CD14-positive monocyte (primary cell): Measurements from ENCODE around the gene NTRK1. TPM values are rescaled to one million over a fixed set of nuclear protein-coding genes. Genes with fewer than 3 reads are reported as not detected.

ENCODE experiments used
- DNase-seq, 3 donors: peaks; one replicate each; pipeline ENCODE4 v3.0.0-alpha.2; 2011 to 2022
- H2AFZ ChIP-seq: 2 replicates; pipeline ENCODE4 v1.6.0; 2012; ENCODE audit warnings: mild to moderate bottlenecking, low read depth, low read length, inconsistent platforms; ENCODE audit not compliant: insufficient read depth, poor library complexity, severe bottlenecking
- H3K27ac ChIP-seq, 2 donors: 1 replicate in 1 of 2; 2 replicates in 1 of 2; pipeline ENCODE4 v1.5.1; 2012 to 2013; ENCODE audit warnings: low read length in 2 of 2, control low read depth in 1 of 2, inconsistent platforms in 1 of 2, low read depth in 1 of 2, mild to moderate bottlenecking in 1 of 2
- H3K27me3 ChIP-seq, 2 donors: one replicate each; pipeline versions ENCODE4 v1.6.0 to v1.6.1; 2011 to 2013; ENCODE audit warnings: low read length in 2 of 2; ENCODE audit not compliant: control insufficient read depth in 2 of 2, insufficient read depth in 2 of 2
- H3K36me3 ChIP-seq, 2 donors: replicated peaks in 1 of 2; 1 replicate in 1 of 2; 2 replicates in 1 of 2; pipeline versions ENCODE4 v1.5.1 to v1.6.1; 2012 to 2013; ENCODE audit warnings: low read length in 2 of 2, control low read depth in 1 of 2, inconsistent platforms in 1 of 2, mild to moderate bottlenecking in 1 of 2; ENCODE audit not compliant: insufficient read depth in 2 of 2, control insufficient read depth in 1 of 2
- H3K4me1 ChIP-seq, 2 donors: 1 replicate in 1 of 2; 2 replicates in 1 of 2; pipeline versions ENCODE4 v1.5.1 to v1.6.1; 2012 to 2013; ENCODE audit warnings: low read length in 2 of 2, control low read depth in 1 of 2, inconsistent platforms in 1 of 2, mild to moderate bottlenecking in 1 of 2, moderate library complexity in 1 of 2; ENCODE audit not compliant: insufficient read depth in 2 of 2, control insufficient read depth in 1 of 2
- H3K4me2 ChIP-seq: replicated peaks from 2 replicates; pipeline ENCODE3; 2012; ENCODE audit warnings: low read length, moderate library complexity, mild to moderate bottlenecking; ENCODE audit not compliant: poor library complexity, severe bottlenecking; ENCODE audit errors: extremely low read depth
- H3K4me3 ChIP-seq, 3 experiments: fragments of 200-600 bp in 1 of 3; sonication (generic) in 1 of 3; replicated peaks in 1 of 3; 1 replicate in 2 of 3; 2 replicates in 1 of 3; pipeline ENCODE4 v1.5.1; 2011 to 2013; ENCODE audit warnings: low read length in 3 of 3, mild to moderate bottlenecking in 3 of 3, control low read depth in 2 of 3, low read depth in 2 of 3, inconsistent platforms in 1 of 3, moderate library complexity in 1 of 3
- H3K79me2 ChIP-seq: 2 replicates; pipeline ENCODE4 v1.6.0; 2012; ENCODE audit warnings: mild to moderate bottlenecking, control low read depth, inconsistent platforms, low read length, moderate library complexity; ENCODE audit not compliant: insufficient read depth
- H3K9ac ChIP-seq: 2 replicates; pipeline ENCODE4 v1.6.0; 2017; ENCODE audit warnings: low read length, mild to moderate bottlenecking; ENCODE audit not compliant: insufficient read depth, poor library complexity, severe bottlenecking
- H3K9me3 ChIP-seq, 2 donors: replicated peaks in 1 of 2; 1 replicate in 1 of 2; 2 replicates in 1 of 2; pipeline versions ENCODE4 v1.5.1 to v1.6.1; 2012 to 2013; ENCODE audit warnings: low read length in 2 of 2, control low read depth in 1 of 2; ENCODE audit not compliant: control insufficient read depth in 1 of 2, insufficient read depth in 1 of 2
- H4K20me1 ChIP-seq: 2 replicates; pipeline ENCODE4 v1.6.0; 2012; ENCODE audit warnings: mild to moderate bottlenecking, low read length, control low read depth, moderate library complexity; ENCODE audit not compliant: insufficient read depth
- H3K27ac Mint-ChIP-seq, 7 donors: one replicate each; pipeline ENCODE4 v1.8.0; 2020; ENCODE audit warnings: mild to moderate bottlenecking in 7 of 7, mixed read lengths in 7 of 7, moderate library complexity in 6 of 7, inconsistent platforms in 2 of 7
- H3K27me3 Mint-ChIP-seq, 3 donors: one replicate each; pipeline ENCODE4 v1.8.0; 2021 to 2022; ENCODE audit warnings: low read depth in 3 of 3, mild to moderate bottlenecking in 3 of 3, mixed read lengths in 3 of 3, moderate library complexity in 3 of 3, inconsistent platforms in 1 of 3
- H3K36me3 Mint-ChIP-seq, 2 donors: one replicate each; pipeline ENCODE4 v1.8.0; 2020; ENCODE audit warnings: mixed read lengths in 2 of 2, inconsistent platforms in 1 of 2, mild to moderate bottlenecking in 1 of 2
- H3K4me1 Mint-ChIP-seq: one replicate; pipeline ENCODE4 v1.8.0; 2020; ENCODE audit warnings: mild to moderate bottlenecking, mixed read lengths
- H3K4me3 Mint-ChIP-seq, 2 donors: one replicate each; pipeline ENCODE4 v1.8.0; 2020; ENCODE audit warnings: mild to moderate bottlenecking in 2 of 2, mixed read lengths in 2 of 2, moderate library complexity in 1 of 2
- H3K9me3 Mint-ChIP-seq, 7 donors: one replicate each; pipeline ENCODE4 v1.8.0; 2020 to 2022; ENCODE audit warnings: mixed read lengths in 7 of 7, mild to moderate bottlenecking in 6 of 7, moderate library complexity in 6 of 7, inconsistent platforms in 2 of 7
- WGBS: methylation state at CpG from one replicate; pipeline ENCODE4 v1.1.5; 2013; ENCODE audit warnings: missing lambda C conversion rate; ENCODE audit not compliant: insufficient coverage; 5-methylcytosine and 5-hydroxymethylcytosine counted together
- intact Hi-C, 2 donors: fragments of 100-400 bp; cut with micrococcal nuclease; formaldehyde crosslinking; loops; one replicate each; pipeline versions ENCODE4 v1.15.0 to v1.15.1; 2023
- polyA plus RNA-seq, 3 donors: library from polyadenylated mRNA; depleted of rRNA in 1 of 3; unstranded in 2 of 3; stranded (reverse) in 1 of 3; fragments of 300-500 nt in 2 of 3; fragments of >200 nt in 1 of 3; fragmentation: Illumina TruSeq in 2 of 3; gene quantifications; 1 replicate in 2 of 3; 2 replicates in 1 of 3; pipeline ENCODE4 v1.2.3, GENCODE V29; 2012 to 2021
- TF ChIP-seq, protein P1 (sequence below): fragments of 200-600 bp; IDR thresholded peaks from one replicate; pipeline ENCODE4 v1.8.0; 2022; ENCODE audit warnings: antibody characterized with exemption, mild to moderate bottlenecking

The NTRK1 gene
- polyA plus RNA-seq, 3 donors = 0.03 TPM; not detected in 2

DNA sequence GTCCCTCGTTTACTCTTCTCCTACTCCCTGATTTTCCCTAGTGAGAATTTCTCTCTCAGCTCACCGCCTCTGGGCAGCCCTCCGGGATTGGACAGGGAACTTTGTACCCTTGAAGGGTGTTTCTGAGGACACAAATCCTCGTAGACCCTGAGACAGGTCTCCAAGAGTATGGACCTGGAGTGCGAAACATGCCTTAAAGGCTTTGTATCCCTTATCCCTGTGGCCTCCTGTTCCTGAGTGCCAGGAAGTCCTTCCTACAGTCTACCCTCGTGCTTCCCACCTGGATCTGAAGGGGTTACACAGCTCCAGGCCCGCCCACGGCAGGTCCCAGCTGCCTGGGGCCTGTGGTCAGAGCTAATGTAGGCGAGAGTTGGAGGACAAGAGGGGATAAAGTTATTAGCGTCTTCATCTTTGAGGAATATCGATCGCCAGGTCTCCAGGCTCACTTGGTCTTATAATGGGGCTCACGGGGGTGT is 25.3 kb downstream of the NTRK1 start:
- Histone ChIP-seq H3K27ac (no peak overlapping the region), H3K9ac (no peak overlapping the region), H3K27me3 (peaks cover 0 to 12% of the 10 kb centered on the region in 2 donors), H3K36me3 (no peaks in the 10 kb centered on the region), H3K79me2 (no peaks in the 10 kb centered on the region), H3K4me3 (no peak overlapping the region), H3K9me3 (no peaks in the 10 kb centered on the region), H3K4me2 (no peak overlapping the region), H3K4me1 (no peaks in the 10 kb centered on the region), H4K20me1 (no peaks in the 10 kb centered on the region), H2AFZ (no peak overlapping the region)
- Mint-ChIP-seq H3K27ac (no peak overlapping the region), H3K4me3 (peak overlapping the region in 1 of 2 donors; percentile 28), H3K4me1 (peaks cover 4% of the 10 kb centered on the region), H3K36me3 (no peaks in the 10 kb centered on the region), H3K27me3 (peaks cover 28 to 46% (median 31%) of the 10 kb centered on the region in 3 donors), H3K9me3 (no peaks in the 10 kb centered on the region)
- intact Hi-C loops = loop anchor here in 1 of 2 donors (10.0 kb wide), 1 partner anchor 191 kb away; no protein-coding TSS in a partner anchor
- TF ChIP-seq, protein P1, sequence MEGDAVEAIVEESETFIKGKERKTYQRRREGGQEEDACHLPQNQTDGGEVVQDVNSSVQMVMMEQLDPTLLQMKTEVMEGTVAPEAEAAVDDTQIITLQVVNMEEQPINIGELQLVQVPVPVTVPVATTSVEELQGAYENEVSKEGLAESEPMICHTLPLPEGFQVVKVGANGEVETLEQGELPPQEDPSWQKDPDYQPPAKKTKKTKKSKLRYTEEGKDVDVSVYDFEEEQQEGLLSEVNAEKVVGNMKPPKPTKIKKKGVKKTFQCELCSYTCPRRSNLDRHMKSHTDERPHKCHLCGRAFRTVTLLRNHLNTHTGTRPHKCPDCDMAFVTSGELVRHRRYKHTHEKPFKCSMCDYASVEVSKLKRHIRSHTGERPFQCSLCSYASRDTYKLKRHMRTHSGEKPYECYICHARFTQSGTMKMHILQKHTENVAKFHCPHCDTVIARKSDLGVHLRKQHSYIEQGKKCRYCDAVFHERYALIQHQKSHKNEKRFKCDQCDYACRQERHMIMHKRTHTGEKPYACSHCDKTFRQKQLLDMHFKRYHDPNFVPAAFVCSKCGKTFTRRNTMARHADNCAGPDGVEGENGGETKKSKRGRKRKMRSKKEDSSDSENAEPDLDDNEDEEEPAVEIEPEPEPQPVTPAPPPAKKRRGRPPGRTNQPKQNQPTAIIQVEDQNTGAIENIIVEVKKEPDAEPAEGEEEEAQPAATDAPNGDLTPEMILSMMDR = no peak
- DNase-seq = no peak
- WGBS = 62% methylated on average over 5 of the region's 13 CpGs

- peaks cover 2 to 3% of the 10 kb centered on the region in 2 donors for H3K4me1 ChIP-seq
- H3K4me2 ChIP-seq = no peak overlapping the region
- Mint-ChIP-seq H3K4me3 (no peak overlapping the region), H3K9me3 (peaks cover 0 to 2% (median 0%) of the 10 kb centered on the region in 7 donors), H3K36me3 (peaks cover 0 to 3% of the 10 kb centered on the region in 2 donors), H3K4me1 (peaks cover 5% of the 10 kb centered on the region), H3K27me3 (peaks cover 34 to 48% (median 37%) of the 10 kb centered on the region in 3 donors), H3K27ac (no peak overlapping the region)
- no peak overlapping the region for H3K27ac ChIP-seq
- no peak overlapping the region for H3K9ac ChIP-seq
- no peaks in the 10 kb centered on the region for H3K79me2 ChIP-seq
- H2AFZ ChIP-seq = no peak overlapping the region
- intact Hi-C loops = loop anchor here in 1 of 2 donors (10.0 kb wide), 1 partner anchor 192 kb away; no protein-coding TSS in a partner anchor
- H3K4me3 ChIP-seq = no peak overlapping the region
- TF ChIP-seq, protein P1 = no peak
- H3K36me3 ChIP-seq = no peaks in the 10 kb centered on the region
- peaks cover 3 to 19% of the 10 kb centered on the region in 2 donors for H3K27me3 ChIP-seq
- DNase-seq = no peak
- WGBS = 20% methylated on average over 1 of the region's 6 CpGs
- H3K9me3 ChIP-seq = no peaks in the 10 kb centered on the region
- H4K20me1 ChIP-seq = no peaks in the 10 kb centered on the region
Observed at GRCh38 chr1:156886583-156887281, 26.1 kb downstream of the NTRK1 start.
